GM10248 (cell line): ENCODE data around the gene SSBP2.
"Not testable (repeated sequence)": the region's sequence is repeated elsewhere in the genome, so short reads cannot be mapped to it uniquely, and the experiment has no call there.

Source experiments
- CTCF ChIA-PET: fragments of 300-600 bp; sonication (Branson Sonifier 250); formaldehyde crosslinking; extraction: SDS; loops from one replicate; lab custom pipeline; 2021; ENCODE audit warnings: antibody characterized with exemption; lab: Yijun Ruan, JAX
- POLR2A ChIA-PET: fragments of 350-650 bp; sonication (Branson Sonifier 250); formaldehyde crosslinking; extraction: SDS; loops from one replicate; lab custom pipeline; 2020; ENCODE audit warnings: antibody characterized with exemption; lab: Yijun Ruan, JAX
- DNase-seq: peaks from one replicate; pipeline ENCODE4 v3.0.0; 2012; ENCODE audit errors: extremely low spot score
- CTCF ChIP-seq: IDR thresholded peaks from 2 replicates; pipeline ENCODE4 v1.5.1; 2012; ENCODE audit warnings: mild to moderate bottlenecking, low read depth; ENCODE audit errors: extremely low read depth, missing control alignments, control extremely low read depth

Gene SSBP2

GRCh38 chr5:81629986-81630385, 120.9 kb downstream of the SSBP2 start:
- TF ChIP-seq CTCF: no peak
- ChIA-PET POLR2A (no interaction called here), CTCF (interaction anchor here (0.6 to 1.6 kb wide), 4 partner anchors 15 to 494 kb away, joined by 3 read pairs; no protein-coding TSS in a partner anchor)
- DNase-seq: no peak

- DNase-seq, POLR2A ChIA-PET: not testable (repeated sequence)
- CTCF ChIA-PET: interaction anchor here (0.9 kb wide), 1 partner anchor 21 kb away, joined by 3 read pairs; no protein-coding TSS in a partner anchor
Observed at GRCh38 chr5:81628061-81628460, 122.8 kb downstream of the SSBP2 start.

GRCh38 chr5:81626524-81626923, 124.4 kb downstream of the SSBP2 start:
- no peak for DNase-seq
- ChIA-PET CTCF (interaction anchor here (1.1 kb wide), 1 partner anchor 36 kb away, joined by 3 read pairs; no protein-coding TSS in a partner anchor), POLR2A (no interaction called here)
- TF ChIP-seq CTCF: no peak

- ChIA-PET CTCF (interaction anchor here (1.4 kb wide), 1 partner anchor 616 kb away, joined by 3 read pairs; no protein-coding TSS in a partner anchor), POLR2A (no interaction called here)
- DNase-seq: no peak
- no peak for TF ChIP-seq CTCF
Observed at GRCh38 chr5:81609810-81610375, 141.0 kb downstream of the SSBP2 start.

- CTCF ChIA-PET: interaction anchor here (1.4 kb wide), 1 partner anchor 616 kb away, joined by 3 read pairs; no protein-coding TSS in a partner anchor
- TF ChIP-seq CTCF: no peak
- DNase-seq: no peak
- POLR2A ChIA-PET: no interaction called here
Observed at GRCh38 chr5:81608976-81609375, 141.9 kb downstream of the SSBP2 start.

- CTCF ChIA-PET: interaction anchor here (1.9 kb wide), 1 partner anchor 20 kb away, joined by 4 read pairs; no protein-coding TSS in a partner anchor
- no peak for DNase-seq
- no peak for TF ChIP-seq CTCF
- POLR2A ChIA-PET: no interaction called here
Observed at GRCh38 chr5:81607693-81608092, 143.2 kb downstream of the SSBP2 start.

- DNase-seq: no peak
- no peak for TF ChIP-seq CTCF
Observed at GRCh38 chr5:81606150-81606549, 144.7 kb downstream of the SSBP2 start.

More at GRCh38 chr5:81606150-81606549, 144.7 kb downstream of the SSBP2 start:
- ChIA-PET CTCF (interaction anchor here (0.9 to 1.9 kb wide), 2 partner anchors 19 to 23 kb away, joined by 3 to 4 read pairs; no protein-coding TSS in a partner anchor), POLR2A (no interaction called here)
